OCI-LY1 (cell line): Measurements from ENCODE around the gene RTL10.

Source experiments
- EZH2 ChIP-seq: fragments of 200-600 bp; sonication (generic), shearing (Covaris generic); IDR thresholded peaks from 2 replicates; pipeline ENCODE4 v1.8.0; 2017; ENCODE audit warnings: borderline replicate concordance, mixed run types, mild to moderate bottlenecking, antibody characterized with exemption, low read length, moderate library complexity, mixed read lengths
- TF ChIP-seq, protein P1 (sequence below): fragments of 200-600 bp; sonication (generic), shearing (Covaris generic); IDR thresholded peaks from 2 replicates; pipeline ENCODE4 v1.5.1; 2017; ENCODE audit warnings: mild to moderate bottlenecking, antibody characterized with exemption, low read length, moderate library complexity, mixed read lengths

DNA sequence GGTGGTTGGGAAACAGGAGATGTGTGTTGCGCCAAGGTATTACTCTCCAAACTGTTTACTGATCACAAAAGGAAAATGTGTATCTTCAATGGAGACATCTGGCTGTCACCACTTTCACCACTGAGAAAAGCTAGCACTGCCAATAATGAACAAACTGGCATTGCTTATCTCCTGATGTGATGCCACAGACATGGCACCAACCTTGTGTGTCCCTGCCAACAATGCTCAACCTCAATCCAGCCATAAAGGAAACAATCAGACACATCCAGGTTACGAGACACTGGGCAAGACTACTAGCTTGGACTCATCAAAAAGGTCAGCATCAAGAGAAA lies 28.1 kb downstream of the RTL10 start:
- TF ChIP-seq, protein P1, sequence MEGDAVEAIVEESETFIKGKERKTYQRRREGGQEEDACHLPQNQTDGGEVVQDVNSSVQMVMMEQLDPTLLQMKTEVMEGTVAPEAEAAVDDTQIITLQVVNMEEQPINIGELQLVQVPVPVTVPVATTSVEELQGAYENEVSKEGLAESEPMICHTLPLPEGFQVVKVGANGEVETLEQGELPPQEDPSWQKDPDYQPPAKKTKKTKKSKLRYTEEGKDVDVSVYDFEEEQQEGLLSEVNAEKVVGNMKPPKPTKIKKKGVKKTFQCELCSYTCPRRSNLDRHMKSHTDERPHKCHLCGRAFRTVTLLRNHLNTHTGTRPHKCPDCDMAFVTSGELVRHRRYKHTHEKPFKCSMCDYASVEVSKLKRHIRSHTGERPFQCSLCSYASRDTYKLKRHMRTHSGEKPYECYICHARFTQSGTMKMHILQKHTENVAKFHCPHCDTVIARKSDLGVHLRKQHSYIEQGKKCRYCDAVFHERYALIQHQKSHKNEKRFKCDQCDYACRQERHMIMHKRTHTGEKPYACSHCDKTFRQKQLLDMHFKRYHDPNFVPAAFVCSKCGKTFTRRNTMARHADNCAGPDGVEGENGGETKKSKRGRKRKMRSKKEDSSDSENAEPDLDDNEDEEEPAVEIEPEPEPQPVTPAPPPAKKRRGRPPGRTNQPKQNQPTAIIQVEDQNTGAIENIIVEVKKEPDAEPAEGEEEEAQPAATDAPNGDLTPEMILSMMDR: no peak
- TF ChIP-seq EZH2: no peak
